Measurements from ENCODE around the gene CASP5. TPM values are rescaled to one million over a fixed set of nuclear protein-coding genes. Genes with fewer than 3 reads are reported as not detected.
A peak's percentile ranks its signal among the peaks of the same experiment; 100 is the strongest.
"Not testable (repeated sequence)": the region's sequence is repeated elsewhere in the genome, so short reads cannot be mapped to it uniquely, and the experiment has no call there.

CASP5 gene
- total and polyA plus RNA-seq, 8 donors: 0.45 to 4.3 (median 0.81) TPM; not detected in 5

DNA sequence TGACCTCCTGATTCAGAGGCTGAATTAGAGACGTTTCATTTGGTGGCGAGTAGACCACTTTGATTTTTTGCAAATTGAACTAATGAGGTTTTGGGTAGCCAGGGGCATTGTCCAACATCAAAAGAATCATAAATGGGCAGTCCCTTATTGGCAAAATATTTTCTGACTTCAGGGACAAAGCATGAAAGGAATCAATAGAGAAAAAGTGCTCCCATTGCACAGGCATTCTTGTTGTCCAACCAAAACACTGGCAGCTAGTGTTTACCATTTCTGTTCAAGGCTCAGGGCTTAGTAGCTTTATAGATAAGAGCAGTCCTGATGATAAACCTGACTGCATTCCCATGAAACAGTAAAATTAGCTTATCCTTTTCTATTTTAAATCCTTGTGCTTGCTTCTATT is 28.6 kb upstream of the CASP5 start:
- 64 to 78% (median 69%) methylated on average over 2 of the region's 2 CpGs for WGBS, 5 donors
- H3K27me3 ChIP-seq: no peaks in the 10 kb centered on the region
- DNase-seq: no peak
- TF ChIP-seq POLR2AphosphoS5 (IDR thresholded peaks at IDR 0.05): no peak
- TF ChIP-seq, protein P1, sequence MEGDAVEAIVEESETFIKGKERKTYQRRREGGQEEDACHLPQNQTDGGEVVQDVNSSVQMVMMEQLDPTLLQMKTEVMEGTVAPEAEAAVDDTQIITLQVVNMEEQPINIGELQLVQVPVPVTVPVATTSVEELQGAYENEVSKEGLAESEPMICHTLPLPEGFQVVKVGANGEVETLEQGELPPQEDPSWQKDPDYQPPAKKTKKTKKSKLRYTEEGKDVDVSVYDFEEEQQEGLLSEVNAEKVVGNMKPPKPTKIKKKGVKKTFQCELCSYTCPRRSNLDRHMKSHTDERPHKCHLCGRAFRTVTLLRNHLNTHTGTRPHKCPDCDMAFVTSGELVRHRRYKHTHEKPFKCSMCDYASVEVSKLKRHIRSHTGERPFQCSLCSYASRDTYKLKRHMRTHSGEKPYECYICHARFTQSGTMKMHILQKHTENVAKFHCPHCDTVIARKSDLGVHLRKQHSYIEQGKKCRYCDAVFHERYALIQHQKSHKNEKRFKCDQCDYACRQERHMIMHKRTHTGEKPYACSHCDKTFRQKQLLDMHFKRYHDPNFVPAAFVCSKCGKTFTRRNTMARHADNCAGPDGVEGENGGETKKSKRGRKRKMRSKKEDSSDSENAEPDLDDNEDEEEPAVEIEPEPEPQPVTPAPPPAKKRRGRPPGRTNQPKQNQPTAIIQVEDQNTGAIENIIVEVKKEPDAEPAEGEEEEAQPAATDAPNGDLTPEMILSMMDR (IDR thresholded peaks at IDR 0.05): no peak
- TF ChIP-seq EP300 (IDR thresholded peaks at IDR 0.05): no peak
- TF ChIP-seq POLR2A (IDR thresholded peaks at IDR 0.05): no peak
- no peaks in the 10 kb centered on the region for H3K9me3 ChIP-seq
- H3K4me1 ChIP-seq: peaks cover 0 to 11% (median 5%) of the 10 kb centered on the region in 4 donors
- intact Hi-C loops (cut with DNase I; ENCODE audit: low total_unique reads): no loop called here
- H3K36me3 ChIP-seq: no peaks in the 10 kb centered on the region
- no peak overlapping the region for H3K4me3 ChIP-seq
- H3K27ac ChIP-seq: no peak overlapping the region

DNA sequence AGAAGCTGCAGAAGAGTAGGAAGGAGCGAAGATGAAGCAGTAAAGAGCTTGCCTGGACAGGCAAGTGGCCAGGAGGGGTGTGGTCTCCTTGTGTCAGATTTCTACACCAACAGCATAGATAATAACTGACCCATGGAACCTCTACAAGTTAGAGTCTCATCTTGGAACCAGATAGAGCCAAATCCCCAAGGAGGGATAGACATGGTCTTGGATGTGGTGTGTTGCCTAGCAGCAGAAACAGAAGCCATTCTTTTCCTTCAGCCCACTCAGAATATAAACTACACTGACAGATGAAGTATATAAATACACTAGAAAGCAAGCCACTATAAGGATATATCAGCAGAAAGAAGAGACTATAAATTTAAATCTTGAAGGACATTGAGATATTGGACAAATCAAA is 26.5 kb upstream of the CASP5 start:
- 90 to 100% (median 100%) methylated on average over 1 of the region's 1 CpG for WGBS, 5 donors
- intact Hi-C loops (cut with DNase I; ENCODE audit: low total_unique reads): no loop called here
- Histone ChIP-seq H3K27ac (no peak overlapping the region), H3K27me3 (no peaks in the 10 kb centered on the region), H3K4me1 (peaks cover 0 to 26% (median 15%) of the 10 kb centered on the region in 4 donors), H3K4me3 (no peak overlapping the region), H3K36me3 (no peaks in the 10 kb centered on the region), H3K9me3 (no peaks in the 10 kb centered on the region)
- DNase-seq: peak in 1 of 2 donors; percentile 31
- TF ChIP-seq POLR2A (IDR thresholded peaks at IDR 0.05) (no peak), POLR2AphosphoS5 (IDR thresholded peaks at IDR 0.05) (no peak), EP300 (IDR thresholded peaks at IDR 0.05) (no peak)

DNA sequence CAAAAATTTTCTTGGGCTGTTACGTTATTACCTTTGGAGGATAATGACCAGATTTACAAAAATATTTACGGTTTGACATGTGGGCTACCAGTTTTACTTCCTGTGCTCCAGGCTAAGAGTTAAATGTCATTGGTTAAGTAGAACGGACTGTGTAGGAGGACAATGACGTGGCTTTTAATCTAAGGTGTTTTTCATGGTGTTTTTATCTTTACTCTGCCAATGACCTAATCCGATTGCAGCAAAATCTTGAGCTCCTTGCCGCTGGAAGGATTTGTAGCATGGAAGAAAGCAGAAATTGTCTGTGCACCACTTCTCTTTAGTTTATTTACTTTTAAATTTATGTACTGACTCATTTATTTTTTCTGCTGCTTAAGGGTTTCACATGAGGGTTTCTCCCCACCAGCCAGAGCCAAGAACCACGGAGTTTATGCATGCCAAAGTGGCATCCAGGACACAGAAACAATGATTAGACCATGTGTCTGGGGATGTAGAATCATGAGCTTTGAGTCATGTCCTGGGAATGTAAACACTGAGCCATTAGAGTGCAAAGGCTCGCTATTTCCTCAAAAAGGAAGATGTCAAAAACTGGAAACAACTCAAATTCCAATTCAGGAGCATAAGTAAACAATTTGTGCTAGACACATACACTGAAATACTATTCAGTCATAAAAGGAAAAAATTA is 24.1 kb upstream of the CASP5 start:
- WGBS, 5 donors: 49 to 61% (median 56%) methylated on average over 8 of the region's 8 CpGs
- H3K4me1 ChIP-seq: peaks cover 0 to 40% (median 24%) of the 10 kb centered on the region in 4 donors

GRCh38 chr11:105045676-105046296 is 22.8 kb upstream of the CASP5 start:
- H3K4me1 ChIP-seq: peaks cover 0 to 42% (median 24%) of the 10 kb centered on the region in 4 donors
- TF ChIP-seq POLR2AphosphoS5 (IDR thresholded peaks at IDR 0.05): no peak
- H3K4me3 ChIP-seq: peak overlapping the region in 2 of 4 donors; percentile 37 to 44

More for the DNA sequence above, 24.1 kb upstream of the CASP5 start:
- Histone ChIP-seq H3K36me3 (no peaks in the 10 kb centered on the region), H3K9me3 (no peaks in the 10 kb centered on the region), H3K27me3 (no peaks in the 10 kb centered on the region), H3K27ac (peak overlapping the region in 3 of 5 donors; percentile 32 to 85 (median 79)), H3K4me3 (no peak overlapping the region)
- intact Hi-C loops (cut with DNase I; ENCODE audit: low total_unique reads): no loop called here
- DNase-seq: peak in 1 of 2 donors; percentile 77
- no peak for TF ChIP-seq POLR2A (IDR thresholded peaks at IDR 0.05)
- TF ChIP-seq POLR2AphosphoS5 (IDR thresholded peaks at IDR 0.05): peak; percentile 71 to 90 (median 83)

DNA sequence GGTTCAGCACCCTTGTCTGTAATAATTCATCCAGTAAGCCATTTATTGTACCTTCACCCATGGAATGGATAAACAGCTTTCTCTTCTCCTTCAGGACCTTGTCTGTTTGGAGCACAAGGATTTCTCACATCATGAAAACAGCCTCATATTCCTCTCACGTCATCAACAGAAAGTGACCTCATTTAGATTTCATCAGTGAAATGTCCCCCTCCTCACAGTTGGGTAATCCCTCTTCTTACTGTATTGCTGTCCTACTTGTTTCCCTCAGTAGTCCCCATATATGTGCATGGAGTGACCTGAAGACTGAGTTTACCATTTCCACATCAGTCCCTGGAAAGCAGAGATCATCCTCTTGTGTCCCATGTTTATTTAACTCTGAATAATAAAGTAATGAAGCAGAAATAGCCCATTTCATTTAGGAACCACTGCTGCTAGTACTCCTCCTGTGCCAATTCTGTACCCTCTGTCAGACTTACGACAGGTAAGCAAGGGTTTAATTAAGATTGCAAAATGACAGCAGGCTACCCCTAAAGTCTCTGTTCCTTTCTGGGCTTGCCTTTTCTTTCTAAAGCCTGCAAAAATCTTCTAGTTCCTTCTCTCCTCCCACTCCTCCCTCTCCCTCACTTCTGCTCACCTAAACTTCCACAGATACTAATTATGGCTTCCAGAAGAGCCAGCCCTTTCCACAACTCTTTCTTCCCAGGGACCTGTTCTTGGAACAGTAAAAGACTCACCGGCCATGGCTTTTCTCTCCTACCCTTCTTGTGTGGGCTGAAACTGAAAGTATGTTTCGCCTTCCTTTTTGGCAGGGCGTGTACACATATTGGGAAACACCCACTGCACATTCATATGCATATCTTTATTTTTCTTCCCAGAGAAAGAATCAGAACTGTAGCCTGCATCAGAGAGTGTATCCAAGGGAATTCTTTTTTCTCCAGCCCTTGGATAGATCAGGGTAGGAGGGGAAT is 21.9 kb upstream of the CASP5 start, which contains the start of gene CARD16:
Gene CARD16 (minus strand): TSS at position 779 of the 968 bp plus-strand sequence. CDS start 38 bp downstream, at position 741.
- Histone ChIP-seq H3K4me1 (peaks cover 0 to 42% (median 24%) of the 10 kb centered on the region in 4 donors), H3K27ac (peak within 1 kb of the TSS; percentile 59 to 85 (median 71)), H3K36me3 (peaks cover 0 to 10% (median 0%) of the 10 kb centered on the region in 4 donors), H3K4me3 (peak within 1 kb of the TSS; percentile 36 to 44 (median 39))
- peak; percentile 60 to 75 for DNase-seq
- intact Hi-C loops (cut with DNase I; ENCODE audit: low total_unique reads); H3K9me3 ChIP-seq; H3K27me3 ChIP-seq: not testable (repeated sequence)
- peak; percentile 22 to 54 (median 49) for TF ChIP-seq POLR2AphosphoS5 (IDR thresholded peaks at IDR 0.05)
- 3 to 18% (median 7%) methylated on average over 5 of the region's 5 CpGs for WGBS, 5 donors

More at GRCh38 chr11:105045676-105046296, 22.8 kb upstream of the CASP5 start:
- intact Hi-C loops (cut with DNase I; ENCODE audit: low total_unique reads): no loop called here
- peaks cover 0 to 7% (median 0%) of the 10 kb centered on the region in 4 donors for H3K36me3 ChIP-seq
- no peak for DNase-seq
- no peaks in the 10 kb centered on the region for H3K27me3 ChIP-seq
- H3K9me3 ChIP-seq: no peaks in the 10 kb centered on the region
- H3K27ac ChIP-seq: peak overlapping the region; percentile 56 to 85 (median 71)
- 71 to 85% (median 78%) methylated on average over 5 of the region's 5 CpGs for WGBS, 5 donors
